Measurements from ENCODE around the gene RMP24.
"Not testable (repeated sequence)": the region's sequence is repeated elsewhere in the genome, so short reads cannot be mapped to it uniquely, and the experiment has no call there.

RMP24 gene

DNA sequence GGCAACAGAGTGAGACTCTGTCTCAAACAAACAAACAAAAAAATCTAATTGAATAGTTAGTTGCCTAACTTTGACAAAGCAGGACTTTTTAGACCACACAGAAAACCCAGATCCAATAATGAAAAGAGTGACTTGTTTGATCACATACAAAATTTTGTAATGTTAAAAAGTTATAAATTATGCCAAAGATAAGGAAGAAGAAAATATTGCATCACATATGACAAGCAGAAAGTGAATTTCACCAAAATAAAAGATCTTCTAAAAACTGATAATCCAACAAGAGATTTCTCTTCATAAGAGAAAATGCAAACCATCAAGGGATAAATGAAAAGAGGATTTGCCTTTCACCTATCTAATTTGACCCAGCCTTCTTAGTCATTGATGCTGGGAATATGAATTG is 2.8 kb upstream of the RMP24 start:
- no peak for DNase-seq

DNA sequence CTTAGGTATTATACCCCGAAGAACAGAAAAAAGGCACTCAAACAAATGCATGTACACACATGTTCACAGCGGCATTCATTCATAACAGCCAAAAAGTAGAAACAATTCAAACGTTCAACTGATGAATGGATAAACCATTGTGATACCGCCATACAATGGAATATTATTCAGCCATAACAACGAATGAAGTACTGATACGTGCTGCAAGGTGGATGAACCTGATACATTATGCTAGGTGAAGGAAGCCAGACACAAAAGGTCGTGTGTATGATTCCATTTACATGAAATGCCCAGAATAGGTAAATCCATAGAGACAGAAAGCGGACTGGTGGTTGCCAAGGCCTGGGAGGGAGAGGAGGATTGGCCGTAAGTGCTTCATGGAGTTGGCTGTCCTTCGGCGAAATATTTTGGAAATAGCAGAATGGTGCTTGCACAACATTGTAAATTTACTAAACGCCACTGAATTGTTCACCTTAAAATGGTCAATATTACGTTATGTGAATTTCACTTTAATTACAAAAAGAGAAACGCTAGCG is 750 bp upstream of the RMP24 start:
- no peak for DNase-seq

DNA sequence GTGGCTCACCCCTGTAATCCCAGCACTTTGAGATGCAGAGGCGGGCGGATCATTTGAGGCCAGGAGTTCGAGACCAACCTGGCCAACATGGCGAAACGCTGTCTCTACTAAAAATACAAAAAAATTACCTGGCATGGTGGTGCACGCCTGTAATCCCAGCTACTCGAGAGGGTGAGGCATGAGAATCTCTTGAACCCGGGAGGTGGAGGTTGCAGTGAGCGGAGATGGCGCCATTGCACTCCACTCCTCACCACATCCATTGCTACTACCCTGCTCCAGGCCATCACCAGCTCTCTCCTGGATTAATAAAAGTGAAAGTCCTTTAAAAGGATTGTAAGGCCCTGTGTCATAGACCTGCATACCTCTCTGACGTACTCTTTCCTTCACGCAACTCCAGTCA is 1.2 kb downstream of the RMP24 start:
- DNase-seq = no peak

DNA sequence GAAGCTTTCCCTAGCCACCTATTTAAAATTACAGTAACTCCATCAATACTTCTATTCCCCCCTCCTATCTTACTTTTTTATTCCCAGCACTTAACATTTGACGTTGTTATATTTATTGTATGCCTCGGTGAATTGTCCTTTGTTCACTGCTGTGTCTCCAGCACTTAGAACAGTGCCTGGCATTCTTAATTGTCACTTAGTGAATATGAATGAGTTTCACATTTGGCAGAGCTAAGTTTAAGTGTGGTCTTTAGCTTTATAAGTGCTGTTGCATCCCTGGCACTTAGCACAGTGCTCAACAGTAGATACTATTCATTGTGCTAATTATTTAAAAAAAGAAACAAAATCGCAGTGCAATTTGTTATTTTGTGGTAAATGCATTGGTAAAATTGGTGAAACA is 1.7 kb downstream of the RMP24 start:
- no peak for DNase-seq

DNA sequence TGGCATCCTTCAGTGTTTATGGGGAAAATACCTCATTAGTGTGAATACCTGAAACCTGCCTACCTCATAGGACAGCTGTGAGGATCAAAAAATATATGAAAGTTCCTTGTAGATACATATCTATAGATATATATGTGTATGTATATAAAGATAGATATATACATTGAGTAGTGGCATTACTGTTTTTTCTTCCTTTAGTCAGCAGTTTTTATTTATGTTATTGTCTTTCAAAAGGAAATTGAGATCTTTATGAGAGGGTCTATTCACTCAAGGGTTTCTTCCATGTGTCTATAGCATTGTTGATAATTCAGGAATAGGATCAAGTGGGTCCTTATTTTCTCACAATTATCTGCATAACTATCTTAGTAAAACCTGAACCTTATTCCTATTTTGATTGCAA is 6.6 kb downstream of the RMP24 start:
- DNase-seq = no peak

DNA sequence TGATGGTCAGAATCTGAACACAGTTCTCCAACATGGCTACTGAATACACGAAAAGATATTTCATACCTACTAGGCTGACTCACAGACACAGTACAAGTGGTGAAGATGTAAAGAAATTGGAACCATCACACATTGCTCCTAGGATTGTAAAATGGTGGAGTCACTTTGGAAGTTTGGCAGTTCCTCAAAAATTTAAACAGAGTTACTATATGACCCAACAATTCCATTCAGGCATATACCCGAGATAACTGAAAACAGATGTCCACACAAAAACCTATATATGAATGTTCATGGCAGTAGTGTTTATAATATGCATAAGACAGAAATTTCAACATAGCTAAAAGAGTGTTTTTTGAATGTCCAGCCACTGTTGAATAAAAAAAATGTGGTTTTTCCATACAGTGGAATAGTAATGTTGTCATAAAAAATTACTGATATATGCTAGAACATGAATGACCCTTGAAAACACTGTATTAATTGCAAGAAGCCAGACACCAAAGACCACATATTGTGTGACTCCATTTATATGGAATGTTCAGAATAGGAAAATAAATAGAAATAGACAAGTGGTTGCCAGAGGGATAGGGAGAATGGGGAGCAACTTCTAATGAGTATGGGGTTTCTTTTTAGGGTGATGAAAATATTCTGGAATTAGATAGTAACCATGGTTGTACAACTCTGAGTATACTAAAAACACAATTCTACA is 10.1 kb downstream of the RMP24 start:
- no peak for DNase-seq

DNA sequence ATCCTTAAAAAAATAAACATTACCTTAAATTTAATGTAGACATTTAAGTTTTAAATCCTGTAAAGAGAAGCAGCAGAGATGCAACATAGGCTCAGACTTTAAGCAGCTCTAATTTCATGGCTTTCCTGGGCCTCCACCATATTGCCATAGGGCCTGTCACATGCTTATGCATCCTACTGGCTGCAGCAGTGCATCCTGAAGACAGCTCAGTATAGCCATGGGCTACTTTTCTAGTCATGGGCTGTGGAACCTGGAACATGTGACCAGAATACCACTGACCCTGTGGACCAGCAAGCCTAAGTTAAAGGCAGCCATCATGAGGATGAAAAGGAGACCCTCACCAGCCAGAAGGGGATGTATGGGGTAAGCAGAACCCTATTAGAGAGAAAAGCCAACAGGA is 10.7 kb downstream of the RMP24 start:
- DNase-seq = no peak

DNA sequence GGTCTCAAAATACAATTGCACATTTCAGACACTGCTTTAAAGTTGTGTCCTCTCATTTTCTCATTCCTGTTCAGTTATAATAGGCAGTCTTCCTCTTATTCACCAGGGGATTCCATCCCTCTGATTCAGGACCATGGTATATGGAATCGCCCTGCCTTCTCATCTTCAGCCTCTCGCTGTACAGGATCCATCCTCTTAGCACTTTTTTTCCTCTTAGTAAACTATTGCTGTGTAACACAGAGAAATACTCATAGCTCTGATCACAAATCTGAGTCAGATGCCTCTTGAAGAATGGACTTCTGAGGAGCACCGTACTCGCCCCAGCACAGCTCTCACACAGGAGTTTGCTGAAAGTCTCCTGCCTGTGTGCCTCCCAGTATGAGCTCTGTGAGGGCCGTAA is 11.3 kb downstream of the RMP24 start:
- DNase-seq = no peak

DNA sequence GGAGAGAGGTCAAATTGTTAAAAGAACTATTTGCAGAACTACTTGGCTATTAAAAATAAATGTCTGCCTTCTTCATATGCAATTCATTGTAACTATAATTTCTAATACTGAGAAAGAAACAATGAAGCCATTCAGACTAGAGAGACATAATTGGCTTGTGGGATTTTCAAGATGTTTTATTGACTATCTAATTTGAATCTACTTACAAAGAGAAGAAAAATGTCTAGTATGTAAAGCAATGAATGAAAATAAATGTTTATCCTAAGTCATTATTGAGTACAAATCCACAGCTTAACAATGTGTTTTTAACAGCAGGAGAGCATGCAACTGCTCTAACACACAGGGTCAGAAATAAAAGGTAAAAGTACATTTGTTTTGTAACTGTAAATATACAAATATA is 19.2 kb downstream of the RMP24 start:
- no peak for DNase-seq

DNA sequence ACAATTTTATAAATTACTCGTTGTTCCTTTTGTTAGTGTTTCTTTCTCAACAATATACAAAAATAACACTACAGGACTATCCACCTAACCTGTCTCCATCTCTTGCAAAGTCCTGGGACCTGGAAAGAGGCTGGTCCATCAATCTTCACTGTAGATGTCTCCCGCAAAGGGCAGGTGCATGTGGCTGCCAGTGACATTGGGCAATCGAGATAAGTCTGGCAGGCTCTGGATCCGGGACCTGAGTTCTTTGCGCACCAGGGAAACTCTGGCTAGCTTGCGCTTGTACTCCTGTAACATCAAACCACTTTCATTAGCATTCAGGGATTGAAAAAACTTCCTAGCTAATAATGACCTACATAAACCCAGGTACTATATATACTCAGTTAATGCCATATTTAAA is 20.5 kb downstream of the RMP24 start:
- DNase-seq = no peak

DNA sequence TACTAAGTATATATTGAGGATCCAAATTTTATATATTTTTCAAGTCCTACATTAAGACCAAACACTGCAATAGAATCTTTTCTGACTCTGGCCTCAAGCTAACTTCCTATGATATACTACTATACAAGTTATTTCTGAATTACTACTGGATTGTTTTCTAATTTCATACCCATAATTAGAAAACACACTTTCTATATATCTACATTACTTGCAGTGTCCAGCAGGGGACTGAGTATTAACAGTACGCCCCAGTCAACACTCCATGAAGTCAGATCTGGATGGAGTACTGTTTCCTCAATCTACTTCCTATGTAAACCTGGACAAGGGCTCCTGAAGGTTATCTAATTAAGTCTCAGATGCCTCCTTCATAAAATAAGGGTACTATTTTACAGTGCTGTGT is 26.5 kb downstream of the RMP24 start:
- no peak for DNase-seq

DNA sequence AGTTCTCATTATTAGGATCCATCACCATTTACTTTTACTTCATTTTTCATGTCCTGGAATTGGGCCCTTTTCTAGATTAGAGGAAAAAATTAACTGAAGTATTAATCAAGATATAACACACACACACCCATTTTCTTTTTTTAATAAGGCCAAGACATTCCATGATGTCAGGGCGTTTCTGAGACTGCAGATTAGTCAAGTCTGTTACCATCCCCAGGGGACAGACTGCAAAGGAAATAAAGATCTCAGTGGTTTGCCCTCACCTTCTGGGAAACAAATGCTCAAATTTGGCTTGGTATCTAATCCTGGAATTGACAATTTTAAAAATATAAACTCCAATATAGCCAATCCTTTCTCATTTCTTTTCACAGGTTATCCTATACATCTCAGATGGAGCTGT is 27.4 kb downstream of the RMP24 start:
- DNase-seq = no peak

DNA sequence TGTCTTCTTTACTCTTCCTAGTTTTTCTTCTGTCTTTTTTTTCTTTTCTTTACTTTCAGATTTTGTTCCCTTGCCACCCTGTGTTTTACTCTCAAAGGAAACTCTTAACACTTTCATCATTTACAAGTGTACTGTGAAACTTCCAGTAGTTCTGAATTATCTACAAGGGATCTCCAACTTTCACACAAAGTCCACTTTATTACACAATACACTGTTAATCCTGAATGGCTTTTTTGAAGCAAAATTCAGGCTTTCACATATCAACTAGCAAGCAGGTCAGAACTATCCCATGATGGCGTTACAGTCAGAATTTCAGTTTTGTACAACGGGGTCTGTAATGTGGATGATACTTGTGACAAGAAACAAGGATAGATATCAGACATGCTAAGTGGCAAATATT is 34.5 kb downstream of the RMP24 start:
- DNase-seq = no peak

DNA sequence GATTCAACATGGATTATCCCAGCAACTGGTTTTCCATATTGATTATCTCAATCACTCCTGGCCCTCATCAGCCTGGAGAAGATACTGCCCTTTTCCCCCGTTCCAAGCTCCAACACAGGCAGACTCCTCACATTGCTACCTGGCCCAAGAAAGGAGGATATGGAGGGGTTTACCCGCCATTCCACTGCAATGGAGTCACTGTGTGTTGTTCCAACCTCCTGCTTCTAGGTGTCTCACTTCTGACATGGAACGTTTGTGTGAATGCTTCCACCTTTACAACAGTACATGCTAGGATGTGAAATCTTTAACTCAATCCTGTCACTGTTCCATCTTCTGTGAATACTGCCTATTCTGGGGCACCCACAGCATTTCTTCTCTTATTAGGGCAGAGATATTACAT is 36.7 kb downstream of the RMP24 start:
- no peak for DNase-seq

DNA sequence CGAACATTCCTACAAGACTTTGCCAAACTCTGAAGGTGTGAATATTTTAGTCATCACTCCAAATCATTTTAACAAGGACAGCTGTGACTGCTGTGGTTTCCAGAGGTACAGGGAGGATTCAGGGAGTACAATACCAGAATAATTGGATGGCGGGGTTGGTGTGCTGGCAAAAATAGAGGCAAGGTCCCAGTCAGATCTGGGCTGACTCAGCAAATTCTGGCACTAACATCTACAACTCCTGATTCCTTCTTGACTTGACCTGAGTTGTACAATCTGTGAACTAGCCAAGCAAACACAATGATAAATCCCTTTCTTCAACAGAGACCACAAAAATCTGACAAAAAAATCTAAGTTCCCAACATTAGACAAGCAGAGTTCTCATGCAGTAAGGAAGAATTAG is 40.4 kb downstream of the RMP24 start:
- DNase-seq = no peak

DNA sequence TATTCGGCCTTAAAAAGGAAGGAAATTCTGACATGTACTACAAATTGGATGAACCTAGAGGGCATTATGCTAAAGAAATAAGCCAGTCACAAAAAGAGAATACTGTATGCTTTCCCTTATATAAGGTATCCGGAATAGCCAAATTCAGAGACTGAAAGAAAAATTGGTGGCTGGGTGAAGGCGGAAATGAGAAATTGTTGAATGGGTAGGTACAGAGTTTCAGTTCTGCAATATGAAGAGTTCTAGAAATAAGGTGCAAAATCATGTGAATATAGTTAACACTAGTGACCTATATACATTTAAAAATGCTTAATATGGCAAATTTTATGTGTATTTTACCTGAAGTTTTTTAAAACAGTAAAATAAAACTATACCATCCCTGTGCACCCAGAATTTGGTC is 43.1 kb downstream of the RMP24 start:
- no peak for DNase-seq

DNA sequence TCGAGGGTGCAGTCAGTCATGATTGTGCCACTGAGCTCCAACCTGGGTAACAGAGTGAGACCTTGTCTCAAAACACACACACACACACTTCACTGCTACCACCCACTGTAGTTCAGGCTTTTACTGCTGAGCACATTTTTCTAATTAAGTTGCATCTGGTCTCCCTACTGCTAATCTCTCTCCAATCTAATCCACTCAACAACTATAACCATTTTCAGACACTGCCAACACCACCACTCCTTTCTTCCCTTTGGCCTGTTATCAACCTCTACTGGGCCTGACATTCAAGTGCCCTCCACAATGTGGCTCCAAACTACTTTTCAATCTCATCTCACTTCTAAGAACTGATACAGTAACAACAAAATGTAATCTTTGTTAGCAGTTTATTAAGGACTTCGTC is 44.8 kb downstream of the RMP24 start:
- no peak for DNase-seq

DNA sequence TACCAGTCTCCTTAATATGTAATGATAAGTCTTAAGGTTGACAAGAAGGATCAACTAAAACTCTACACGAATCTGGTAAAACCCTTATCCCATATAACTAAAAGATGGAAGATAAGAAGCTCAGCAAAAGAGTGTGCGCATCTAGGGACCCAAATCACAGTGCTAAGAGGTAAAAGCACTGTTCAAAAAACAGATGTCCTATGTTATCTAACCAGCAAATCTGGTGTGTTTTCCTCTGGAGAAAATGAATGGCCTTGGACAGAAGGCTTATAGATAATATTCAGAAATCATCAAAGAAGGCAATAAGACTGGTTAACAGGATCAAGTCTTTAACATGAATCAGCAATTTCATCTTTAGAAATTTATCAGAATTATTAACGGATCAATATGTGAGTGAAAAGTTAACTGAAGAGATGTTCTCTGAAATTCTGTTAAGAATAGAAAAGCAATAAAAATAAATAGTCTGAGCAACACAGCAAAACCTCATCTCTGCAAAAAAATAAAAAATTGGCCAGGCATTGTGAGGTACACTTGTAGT is 47.8 kb downstream of the RMP24 start:
- DNase-seq = no peak

DNA sequence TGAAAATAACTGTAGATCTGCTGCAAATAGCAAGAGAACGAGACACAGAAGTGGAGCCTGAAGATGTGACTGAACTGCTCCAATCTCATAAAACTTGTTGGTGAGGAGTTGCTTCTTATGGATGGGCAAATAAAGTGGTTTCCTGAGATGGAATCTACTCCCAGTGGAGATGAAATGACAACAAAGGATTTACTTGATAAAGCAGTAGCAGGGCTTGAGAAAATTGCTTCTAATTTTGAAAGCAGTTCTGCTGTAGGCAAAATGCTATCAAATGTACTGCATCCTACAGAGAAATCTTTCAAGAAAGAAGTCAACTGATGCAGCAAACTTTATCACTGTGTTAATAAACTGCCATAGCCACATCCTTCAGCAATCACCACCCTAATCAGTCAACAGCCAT is 50.9 kb downstream of the RMP24 start:
- DNase-seq = no peak

DNA sequence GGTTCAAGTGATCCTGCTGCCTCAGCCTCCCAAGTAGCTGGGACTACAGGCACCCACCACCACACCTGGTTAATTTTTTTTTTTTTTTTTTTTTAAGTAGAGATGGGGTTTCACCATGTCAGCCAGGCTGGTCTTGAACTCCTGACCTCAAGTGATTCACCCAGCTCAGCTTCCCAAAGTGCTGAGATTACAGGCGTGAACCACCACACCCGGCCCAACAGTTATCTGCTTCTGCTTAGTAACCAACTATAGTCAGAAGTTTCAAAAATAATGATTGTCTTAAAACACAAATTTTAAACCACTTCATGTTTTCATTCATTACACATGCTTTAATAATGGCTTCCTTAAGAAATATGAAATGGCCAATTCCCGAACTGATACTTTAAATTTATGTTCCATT is 51.8 kb downstream of the RMP24 start:
- DNase-seq = not testable (repeated sequence)

DNA sequence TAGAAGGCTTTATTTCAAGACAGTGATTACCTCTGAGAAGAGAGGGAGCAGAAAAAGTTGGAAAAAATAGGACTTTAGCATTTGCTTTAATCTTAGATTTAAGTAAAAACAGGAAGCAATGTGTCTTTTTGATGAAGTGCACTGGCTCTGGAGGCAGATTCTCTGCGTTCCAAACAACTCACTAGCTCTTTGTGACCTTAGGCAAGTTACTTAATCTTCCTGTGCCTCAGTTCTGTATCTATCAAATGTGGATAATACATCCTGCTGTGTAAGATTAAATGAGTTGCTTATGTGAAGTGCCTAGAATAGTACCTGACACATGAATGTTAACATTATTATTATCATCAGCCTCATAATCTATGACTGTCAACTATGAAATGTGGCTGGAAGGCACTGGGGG is 52.5 kb downstream of the RMP24 start:
- no peak for DNase-seq

DNA sequence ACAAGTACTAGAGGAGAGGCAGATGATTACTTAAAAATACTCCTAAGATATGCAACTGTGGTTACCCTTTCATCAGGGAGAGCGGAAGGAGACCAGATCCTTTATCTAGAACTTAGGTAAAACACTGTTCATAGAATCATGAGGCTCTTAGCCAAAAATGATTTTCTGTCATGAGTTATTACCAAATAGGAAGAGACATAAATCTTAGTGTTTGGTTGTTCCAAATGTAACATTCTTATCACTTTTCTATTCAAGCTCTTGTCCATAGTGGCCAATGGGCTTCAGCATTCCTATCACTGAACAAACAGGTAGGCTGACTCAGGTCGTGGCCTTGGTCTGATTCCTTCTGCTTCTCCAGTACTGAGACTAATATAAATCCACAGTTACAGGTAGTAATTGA is 56.4 kb downstream of the RMP24 start:
- no peak for DNase-seq

All from DMS153 (cell line).